ENCODE measurements around the gene TM4SF4.

The TM4SF4 gene

GRCh38 chr3:149502438-149502837 lies 27.9 kb downstream of the TM4SF4 start:
- Histone ChIP-seq H2AFZ (ENCODE audit: low read depth, low read length, severe bottlenecking) (no peak overlapping the region), H3K4me3 (ENCODE audit: insufficient read depth, low read length, poor library complexity, severe bottlenecking) (no peak overlapping the region), H3K9ac (ENCODE audit: low read length) (no peak overlapping the region), H3K9me3 (ENCODE audit: insufficient read depth, low read length) (no peaks in the 10 kb centered on the region), H3K36me3 (ENCODE audit: low read length) (no peaks in the 10 kb centered on the region), H3K27me3 (ENCODE audit: low read length) (no peaks in the 10 kb centered on the region), H3K9me2 (replicated peaks; ENCODE audit: insufficient read depth, low read length) (no peaks in the 10 kb centered on the region), H3K27ac (ENCODE audit: low read depth, low read length) (no peak overlapping the region), H3K4me2 (ENCODE audit: low read depth, low read length, poor library complexity, severe bottlenecking) (no peak overlapping the region), H3F3A (ENCODE audit: insufficient read depth) (no peaks in the 10 kb centered on the region), H3K79me2 (ENCODE audit: insufficient read depth, low read length) (no peaks in the 10 kb centered on the region), H4K20me1 (ENCODE audit: low read depth, low read length) (no peaks in the 10 kb centered on the region)
- TF ChIP-seq EZH2phosphoT487 (conservative IDR thresholded peaks at IDR 0.05; ENCODE audit: low read length) (no peak), CTCF (IDR thresholded peaks at IDR 0.05; ENCODE audit: insufficient read depth, low read length, poor library complexity, severe bottlenecking) (no peak)

DNA sequence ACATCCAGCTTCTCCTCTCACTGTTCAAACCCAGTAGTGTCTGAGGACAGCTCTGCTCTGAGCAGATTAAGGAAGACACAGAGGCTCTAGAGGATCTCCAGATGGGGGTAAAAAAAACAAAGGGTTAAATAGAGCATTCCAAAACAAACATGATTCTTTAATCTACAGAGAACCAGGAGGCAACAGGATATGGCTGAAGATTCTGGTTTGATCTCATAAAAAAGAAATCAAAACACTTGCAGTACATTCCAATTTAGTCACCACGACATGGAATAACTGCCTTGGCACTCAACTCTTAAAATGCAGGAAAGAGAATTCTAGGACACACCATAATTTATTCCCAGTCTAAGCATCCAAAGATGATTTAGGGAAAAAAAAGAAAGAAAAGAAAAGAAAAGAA lies 32.0 kb downstream of the TM4SF4 start:
- TF ChIP-seq CTCF (IDR thresholded peaks at IDR 0.05; ENCODE audit: insufficient read depth, low read length, poor library complexity, severe bottlenecking) (no peak), EZH2phosphoT487 (conservative IDR thresholded peaks at IDR 0.05; ENCODE audit: low read length) (no peak)
- Histone ChIP-seq H3K36me3 (ENCODE audit: low read length) (no peaks in the 10 kb centered on the region), H3K27ac (ENCODE audit: low read depth, low read length) (no peak overlapping the region), H3K9me3 (ENCODE audit: insufficient read depth, low read length) (no peaks in the 10 kb centered on the region), H3K9me2 (replicated peaks; ENCODE audit: insufficient read depth, low read length) (no peaks in the 10 kb centered on the region), H3K4me3 (ENCODE audit: insufficient read depth, low read length, poor library complexity, severe bottlenecking) (no peak overlapping the region), H3K9ac (ENCODE audit: low read length) (no peak overlapping the region), H3K79me2 (ENCODE audit: insufficient read depth, low read length) (no peaks in the 10 kb centered on the region), H3K4me2 (ENCODE audit: low read depth, low read length, poor library complexity, severe bottlenecking) (no peak overlapping the region), H3K27me3 (ENCODE audit: low read length) (no peaks in the 10 kb centered on the region), H3F3A (ENCODE audit: insufficient read depth) (no peaks in the 10 kb centered on the region), H2AFZ (ENCODE audit: low read depth, low read length, severe bottlenecking) (no peak overlapping the region), H4K20me1 (ENCODE audit: low read depth, low read length) (no peaks in the 10 kb centered on the region)

- no peaks in the 10 kb centered on the region for H3K9me3 ChIP-seq (ENCODE audit: insufficient read depth, low read length)
- TF ChIP-seq EZH2phosphoT487 (conservative IDR thresholded peaks at IDR 0.05; ENCODE audit: low read length): no peak
- no peak for TF ChIP-seq CTCF (IDR thresholded peaks at IDR 0.05; ENCODE audit: insufficient read depth, low read length, poor library complexity, severe bottlenecking)
- no peak overlapping the region for H3K4me3 ChIP-seq (ENCODE audit: insufficient read depth, low read length, poor library complexity, severe bottlenecking)
- H3K4me2 ChIP-seq (ENCODE audit: low read depth, low read length, poor library complexity, severe bottlenecking): no peak overlapping the region
- H3K27ac ChIP-seq (ENCODE audit: low read depth, low read length): no peak overlapping the region
- H3K36me3 ChIP-seq (ENCODE audit: low read length): no peaks in the 10 kb centered on the region
- no peaks in the 10 kb centered on the region for H3K27me3 ChIP-seq (ENCODE audit: low read length)
- H3F3A ChIP-seq (ENCODE audit: insufficient read depth): no peaks in the 10 kb centered on the region
- H4K20me1 ChIP-seq (ENCODE audit: low read depth, low read length): no peaks in the 10 kb centered on the region
- H3K9me2 ChIP-seq (replicated peaks; ENCODE audit: insufficient read depth, low read length): no peaks in the 10 kb centered on the region
- H3K9ac ChIP-seq (ENCODE audit: low read length): no peak overlapping the region
- no peaks in the 10 kb centered on the region for H3K79me2 ChIP-seq (ENCODE audit: insufficient read depth, low read length)
- H2AFZ ChIP-seq (ENCODE audit: low read depth, low read length, severe bottlenecking): no peak overlapping the region
Measured at GRCh38 chr3:149506965-149507364, 32.5 kb downstream of the TM4SF4 start.

All from SU-DHL-6 (cell line).